Measurements from ENCODE around the gene MAPRE2. TPM values are rescaled to one million over a fixed set of nuclear protein-coding genes. Genes with fewer than 3 reads are reported as not detected.

MAPRE2 gene
- total RNA-seq, 1 donor from 2014 or later, result 73.0 TPM

DNA sequence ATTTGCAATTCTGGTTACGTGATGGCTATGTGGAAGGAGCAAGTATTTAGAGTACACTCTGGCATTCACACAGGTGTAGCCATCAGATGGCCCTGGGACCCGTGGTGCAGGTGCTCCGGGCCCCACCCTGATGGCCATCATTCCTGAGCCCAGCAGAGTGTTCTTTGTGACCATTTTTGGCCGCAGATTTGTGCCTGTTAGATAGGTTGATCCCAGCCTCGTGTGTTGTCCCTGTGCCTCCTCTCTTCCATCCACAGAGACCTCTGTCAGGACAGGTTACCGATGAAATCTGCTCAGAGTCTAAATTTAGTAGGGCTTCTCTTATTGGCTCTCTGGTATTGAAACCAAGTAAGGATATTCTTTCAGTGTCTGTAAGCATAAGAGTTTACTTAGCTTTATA, 33.9 kb downstream of the MAPRE2 start:
- H3K27me3 Mint-ChIP-seq (ENCODE audit: unreplicated experiment), result no peaks in the 10 kb centered on the region
- no peak for DNase-seq (ENCODE audit: low spot score)
- no peaks in the 10 kb centered on the region for H3K9me3 Mint-ChIP-seq (ENCODE audit: unreplicated experiment)
- TF ChIP-seq, protein P1, sequence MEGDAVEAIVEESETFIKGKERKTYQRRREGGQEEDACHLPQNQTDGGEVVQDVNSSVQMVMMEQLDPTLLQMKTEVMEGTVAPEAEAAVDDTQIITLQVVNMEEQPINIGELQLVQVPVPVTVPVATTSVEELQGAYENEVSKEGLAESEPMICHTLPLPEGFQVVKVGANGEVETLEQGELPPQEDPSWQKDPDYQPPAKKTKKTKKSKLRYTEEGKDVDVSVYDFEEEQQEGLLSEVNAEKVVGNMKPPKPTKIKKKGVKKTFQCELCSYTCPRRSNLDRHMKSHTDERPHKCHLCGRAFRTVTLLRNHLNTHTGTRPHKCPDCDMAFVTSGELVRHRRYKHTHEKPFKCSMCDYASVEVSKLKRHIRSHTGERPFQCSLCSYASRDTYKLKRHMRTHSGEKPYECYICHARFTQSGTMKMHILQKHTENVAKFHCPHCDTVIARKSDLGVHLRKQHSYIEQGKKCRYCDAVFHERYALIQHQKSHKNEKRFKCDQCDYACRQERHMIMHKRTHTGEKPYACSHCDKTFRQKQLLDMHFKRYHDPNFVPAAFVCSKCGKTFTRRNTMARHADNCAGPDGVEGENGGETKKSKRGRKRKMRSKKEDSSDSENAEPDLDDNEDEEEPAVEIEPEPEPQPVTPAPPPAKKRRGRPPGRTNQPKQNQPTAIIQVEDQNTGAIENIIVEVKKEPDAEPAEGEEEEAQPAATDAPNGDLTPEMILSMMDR (IDR thresholded peaks at IDR 0.05; ENCODE audit: unreplicated experiment), result no peak
- no peak overlapping the region for H3K27ac Mint-ChIP-seq (ENCODE audit: unreplicated experiment)
- no peak overlapping the region for H3K4me3 Mint-ChIP-seq (ENCODE audit: unreplicated experiment)
- peaks cover 44% of the 10 kb centered on the region for H3K4me1 Mint-ChIP-seq (ENCODE audit: unreplicated experiment)
- peaks cover 5% of the 10 kb centered on the region for H3K36me3 Mint-ChIP-seq (ENCODE audit: low read depth, unreplicated experiment)

GRCh38 chr18:35076135-35076924, 35.1 kb downstream of the MAPRE2 start:
- Mint-ChIP-seq H3K9me3 (ENCODE audit: unreplicated experiment) (no peaks in the 10 kb centered on the region), H3K4me1 (ENCODE audit: unreplicated experiment) (peaks cover 42% of the 10 kb centered on the region), H3K4me3 (ENCODE audit: unreplicated experiment) (no peak overlapping the region), H3K27me3 (ENCODE audit: unreplicated experiment) (no peaks in the 10 kb centered on the region), H3K27ac (ENCODE audit: unreplicated experiment) (no peak overlapping the region), H3K36me3 (ENCODE audit: low read depth, unreplicated experiment) (peaks cover 4% of the 10 kb centered on the region)
- DNase-seq (ENCODE audit: low spot score), result no peak
- TF ChIP-seq, protein P1 (IDR thresholded peaks at IDR 0.05; ENCODE audit: unreplicated experiment), result no peak

DNA sequence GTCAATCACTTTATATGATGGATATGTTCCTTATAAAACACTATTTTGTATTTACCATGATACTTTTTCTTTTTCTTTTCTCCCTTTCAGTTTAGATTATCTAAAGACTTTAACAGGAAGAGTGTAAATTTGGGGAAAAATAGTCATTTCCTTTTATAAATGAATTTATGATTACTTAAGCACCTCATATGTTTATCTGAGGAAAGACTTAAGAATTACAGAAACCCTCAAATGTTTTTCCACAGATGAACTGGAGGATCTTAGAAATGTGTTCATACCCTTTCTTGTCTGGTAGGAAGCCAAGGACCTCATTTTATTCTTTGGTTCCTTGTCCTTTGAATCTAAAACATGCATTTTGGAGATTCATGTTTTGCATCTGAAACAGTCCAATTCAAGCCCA, 36.7 kb downstream of the MAPRE2 start:
- H3K4me1 Mint-ChIP-seq (ENCODE audit: unreplicated experiment), result peaks cover 31% of the 10 kb centered on the region
- no peak overlapping the region for H3K27ac Mint-ChIP-seq (ENCODE audit: unreplicated experiment)
- H3K9me3 Mint-ChIP-seq (ENCODE audit: unreplicated experiment), result no peaks in the 10 kb centered on the region
- H3K27me3 Mint-ChIP-seq (ENCODE audit: unreplicated experiment), result no peaks in the 10 kb centered on the region
- H3K4me3 Mint-ChIP-seq (ENCODE audit: unreplicated experiment), result no peak overlapping the region
- TF ChIP-seq, protein P1 (IDR thresholded peaks at IDR 0.05; ENCODE audit: unreplicated experiment), result no peak
- H3K36me3 Mint-ChIP-seq (ENCODE audit: low read depth, unreplicated experiment), result no peaks in the 10 kb centered on the region
- no peak for DNase-seq (ENCODE audit: low spot score)

DNA sequence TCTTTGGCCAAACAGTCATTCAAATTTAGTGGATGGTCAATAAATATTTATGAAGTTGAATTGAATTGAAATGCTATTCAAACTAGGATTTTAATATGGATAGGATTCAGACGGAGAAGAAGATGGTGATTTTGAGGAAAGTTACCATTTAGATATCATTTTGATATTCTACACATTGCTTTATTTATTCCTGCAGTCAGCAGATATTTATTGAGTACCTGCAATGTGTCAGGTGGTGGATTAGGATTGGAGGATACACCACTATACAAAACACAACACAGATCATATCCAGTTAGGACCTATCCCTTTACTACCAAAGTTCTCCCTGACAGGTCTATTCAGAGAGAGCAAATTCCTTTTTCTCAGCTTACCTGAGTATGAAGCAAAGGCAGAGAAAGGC, 38.8 kb downstream of the MAPRE2 start:
- Mint-ChIP-seq H3K36me3 (ENCODE audit: low read depth, unreplicated experiment) (no peaks in the 10 kb centered on the region), H3K27me3 (ENCODE audit: unreplicated experiment) (no peaks in the 10 kb centered on the region)
- TF ChIP-seq, protein P1 (IDR thresholded peaks at IDR 0.05; ENCODE audit: unreplicated experiment), result no peak

DNA sequence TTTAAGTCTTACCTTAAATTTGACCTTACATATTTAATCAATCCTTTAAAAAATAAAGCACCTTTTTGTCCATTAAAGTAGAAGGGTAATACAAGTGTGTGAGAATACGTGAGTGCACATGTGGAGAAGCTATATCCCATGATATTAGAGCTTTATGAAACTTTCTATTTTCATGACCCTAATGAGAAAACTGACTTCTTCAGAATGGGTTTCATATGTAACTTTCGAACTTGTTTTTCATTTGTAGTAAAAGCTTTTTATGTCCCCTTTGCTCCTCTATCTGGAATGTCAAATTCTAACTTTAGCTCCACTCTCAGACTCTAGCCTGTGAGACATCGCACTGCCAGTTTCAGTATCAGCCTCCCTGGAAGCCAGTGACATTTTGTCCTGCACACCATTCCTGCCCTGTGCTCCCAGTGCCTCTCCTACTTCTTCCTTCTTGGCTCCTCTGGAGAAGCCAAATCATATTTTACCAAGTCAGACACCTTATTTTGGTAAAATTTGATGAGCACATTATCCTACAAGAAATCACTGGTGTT, 42.0 kb downstream of the MAPRE2 start:
- H3K27ac Mint-ChIP-seq (ENCODE audit: unreplicated experiment), result no peak overlapping the region
- no peak overlapping the region for H3K4me3 Mint-ChIP-seq (ENCODE audit: unreplicated experiment)
- TF ChIP-seq, protein P1 (IDR thresholded peaks at IDR 0.05; ENCODE audit: unreplicated experiment), result no peak
- no peaks in the 10 kb centered on the region for H3K27me3 Mint-ChIP-seq (ENCODE audit: unreplicated experiment)
- H3K4me1 Mint-ChIP-seq (ENCODE audit: unreplicated experiment), result peaks cover 24% of the 10 kb centered on the region
- no peaks in the 10 kb centered on the region for H3K9me3 Mint-ChIP-seq (ENCODE audit: unreplicated experiment)
- no peaks in the 10 kb centered on the region for H3K36me3 Mint-ChIP-seq (ENCODE audit: low read depth, unreplicated experiment)
- DNase-seq (ENCODE audit: low spot score), result no peak

More for the DNA sequence above, 38.8 kb downstream of the MAPRE2 start:
- Mint-ChIP-seq H3K9me3 (ENCODE audit: unreplicated experiment) (no peaks in the 10 kb centered on the region), H3K27ac (ENCODE audit: unreplicated experiment) (no peak overlapping the region), H3K4me1 (ENCODE audit: unreplicated experiment) (peaks cover 21% of the 10 kb centered on the region), H3K4me3 (ENCODE audit: unreplicated experiment) (no peak overlapping the region)
- DNase-seq (ENCODE audit: low spot score), result no peak
